Ascending aorta (tissue), 2 donors: ENCODE data around the gene TIPARP. TPM values are rescaled to one million over a fixed set of nuclear protein-coding genes. Genes with fewer than 3 reads are reported as not detected.
"Not testable (repeated sequence)": the region's sequence is repeated elsewhere in the genome, so short reads cannot be mapped to it uniquely, and the experiment has no call there.

Experiments used
- DNase-seq, 2 donors: peaks; one replicate each; pipeline ENCODE4 v3.0.0-alpha.2; 2019; ENCODE audit warnings: low spot score in 2 of 2
- H3K27ac ChIP-seq, 2 donors: fragments of 200-600 bp; sonication (generic); one replicate each; pipeline ENCODE4 v1.5.1; 2016 to 2017; ENCODE audit warnings: mild to moderate bottlenecking in 1 of 2
- H3K27me3 ChIP-seq: fragments of 200-600 bp; sonication (generic); one replicate; pipeline ENCODE4 v1.5.1; 2017
- H3K36me3 ChIP-seq, 2 donors: fragments of 200-600 bp; sonication (generic); one replicate each; pipeline ENCODE4 v1.5.1; 2016
- H3K4me1 ChIP-seq, 2 donors: fragments of 200-600 bp; sonication (generic); one replicate each; pipeline ENCODE4 v1.5.1; 2016 to 2017; ENCODE audit warnings: mild to moderate bottlenecking in 1 of 2
- H3K4me3 ChIP-seq, 2 donors: fragments of 200-600 bp; sonication (generic); one replicate each; pipeline ENCODE4 v1.5.1; 2016 to 2017; ENCODE audit warnings: mild to moderate bottlenecking in 1 of 2
- H3K9me3 ChIP-seq, 2 donors: fragments of 200-600 bp; sonication (generic); one replicate each; pipeline ENCODE4 v1.5.1; 2016
- intact Hi-C: fragments of 100-400 bp; cut with DNase I; formaldehyde crosslinking; loops from one replicate; pipeline ENCODE4 v1.15.1; 2023
- total RNA-seq: library from RNA; depleted of rRNA; stranded (reverse); fragments of >200 nt; gene quantifications from one replicate; pipeline ENCODE4 v1.1.0, GENCODE V29; 2016
- TF ChIP-seq, protein P1 (sequence below), 3 experiments: fragments of 200-600 bp in 2 of 3; fragments of 450-650 bp in 1 of 3; sonication (generic) in 2 of 3; IDR thresholded peaks; one replicate each; pipeline ENCODE4 v1.5.1; 2016 to 2019; ENCODE audit warnings: antibody characterized with exemption in 3 of 3, mild to moderate bottlenecking in 1 of 3, moderate library complexity in 1 of 3

TIPARP gene
- total RNA-seq, 1 donor from 2014 or later, result 7.2 TPM

DNA sequence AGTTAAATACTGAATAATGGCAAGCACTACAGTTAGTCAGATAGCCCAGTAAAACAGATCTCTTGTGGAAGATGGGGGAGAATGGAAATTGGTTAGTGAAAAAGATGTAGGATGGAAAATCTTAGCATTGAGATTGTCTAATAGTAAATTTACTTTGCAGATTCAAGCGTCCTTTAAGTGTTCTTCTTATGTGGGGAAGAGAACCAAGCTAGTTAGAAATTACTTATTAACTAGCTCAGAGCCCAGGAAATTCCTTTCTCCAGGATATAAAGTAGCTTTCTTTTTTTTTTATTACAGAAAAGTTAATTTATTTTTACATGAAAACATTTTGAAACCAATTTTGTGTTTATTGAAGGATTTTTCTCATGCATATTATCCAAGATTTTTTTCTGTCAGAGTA is 36.7 kb downstream of the TIPARP start:
- DNase-seq, result no peak
- Histone ChIP-seq H3K36me3 (peaks cover 7 to 18% of the 10 kb centered on the region in 2 donors), H3K4me3 (no peak overlapping the region), H3K27me3 (no peaks in the 10 kb centered on the region), H3K9me3 (no peaks in the 10 kb centered on the region), H3K27ac (no peak overlapping the region), H3K4me1 (no peaks in the 10 kb centered on the region)
- intact Hi-C loops, result no loop called here
- TF ChIP-seq, protein P1, sequence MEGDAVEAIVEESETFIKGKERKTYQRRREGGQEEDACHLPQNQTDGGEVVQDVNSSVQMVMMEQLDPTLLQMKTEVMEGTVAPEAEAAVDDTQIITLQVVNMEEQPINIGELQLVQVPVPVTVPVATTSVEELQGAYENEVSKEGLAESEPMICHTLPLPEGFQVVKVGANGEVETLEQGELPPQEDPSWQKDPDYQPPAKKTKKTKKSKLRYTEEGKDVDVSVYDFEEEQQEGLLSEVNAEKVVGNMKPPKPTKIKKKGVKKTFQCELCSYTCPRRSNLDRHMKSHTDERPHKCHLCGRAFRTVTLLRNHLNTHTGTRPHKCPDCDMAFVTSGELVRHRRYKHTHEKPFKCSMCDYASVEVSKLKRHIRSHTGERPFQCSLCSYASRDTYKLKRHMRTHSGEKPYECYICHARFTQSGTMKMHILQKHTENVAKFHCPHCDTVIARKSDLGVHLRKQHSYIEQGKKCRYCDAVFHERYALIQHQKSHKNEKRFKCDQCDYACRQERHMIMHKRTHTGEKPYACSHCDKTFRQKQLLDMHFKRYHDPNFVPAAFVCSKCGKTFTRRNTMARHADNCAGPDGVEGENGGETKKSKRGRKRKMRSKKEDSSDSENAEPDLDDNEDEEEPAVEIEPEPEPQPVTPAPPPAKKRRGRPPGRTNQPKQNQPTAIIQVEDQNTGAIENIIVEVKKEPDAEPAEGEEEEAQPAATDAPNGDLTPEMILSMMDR (IDR thresholded peaks at IDR 0.05), result no peak

DNA sequence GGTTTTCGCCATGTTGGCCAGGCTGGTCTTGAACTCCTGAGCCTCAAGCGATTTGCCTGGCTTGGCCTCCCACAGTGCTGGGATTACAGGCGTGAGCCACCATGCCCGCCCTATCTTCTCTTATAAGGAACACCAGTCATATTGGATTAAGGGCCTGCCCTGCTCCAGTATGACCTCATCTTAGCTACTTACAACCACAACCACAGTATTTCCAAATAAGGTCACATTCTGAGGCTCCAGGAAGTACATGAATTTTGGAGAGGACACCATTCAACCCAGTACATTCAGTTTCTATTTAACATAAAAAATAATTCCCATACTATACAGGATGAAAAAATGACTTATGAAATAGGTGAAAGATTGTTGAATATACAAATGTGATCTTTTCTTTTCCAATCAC is 37.6 kb downstream of the TIPARP start:
- intact Hi-C loops, H3K4me3 ChIP-seq, H3K9me3 ChIP-seq, H3K4me1 ChIP-seq, H3K27ac ChIP-seq, H3K27me3 ChIP-seq, DNase-seq: not testable (repeated sequence)
- H3K36me3 ChIP-seq, result peaks cover 7 to 11% of the 10 kb centered on the region in 2 donors

DNA sequence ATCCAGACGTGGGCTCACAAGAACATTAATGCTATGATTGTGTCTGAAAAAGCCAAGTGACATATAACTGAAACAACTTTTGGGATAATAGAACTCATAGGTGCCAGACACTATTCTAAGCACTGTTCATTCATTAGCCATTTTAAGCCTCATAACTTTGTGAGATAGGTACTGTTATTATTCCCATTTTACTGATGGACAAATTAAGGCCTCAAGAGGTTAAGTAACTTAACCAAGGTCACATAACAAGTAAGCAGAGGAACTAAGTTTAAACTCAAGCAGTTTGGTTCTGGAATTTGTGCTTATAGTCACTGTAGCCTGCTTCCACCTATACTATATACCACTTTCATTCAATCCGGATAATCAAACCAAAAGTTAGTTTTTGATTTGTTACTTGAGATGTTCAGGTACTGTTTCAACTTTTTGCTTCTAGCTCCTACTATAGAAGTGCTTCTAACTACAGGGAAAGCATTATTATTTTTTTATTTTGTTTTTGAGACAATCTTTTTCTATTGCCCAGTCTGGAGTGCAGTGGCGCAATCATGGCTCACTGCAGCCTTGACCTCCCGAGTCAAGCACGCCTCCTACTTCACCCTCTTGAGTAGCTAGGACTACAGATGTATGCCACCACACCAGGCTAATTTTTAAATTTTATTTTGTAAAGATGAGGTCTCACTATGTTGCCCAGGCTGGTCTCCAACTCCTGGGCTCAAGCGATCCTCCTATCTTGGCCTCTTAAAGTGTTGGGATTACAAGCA is 41.9 kb downstream of the TIPARP start:
- Histone ChIP-seq H3K27me3 (no peaks in the 10 kb centered on the region), H3K27ac (no peak overlapping the region), H3K36me3 (peaks cover 0 to 2% of the 10 kb centered on the region in 2 donors), H3K9me3 (no peaks in the 10 kb centered on the region), H3K4me3 (no peak overlapping the region), H3K4me1 (no peaks in the 10 kb centered on the region)
- intact Hi-C loops, result no loop called here
- no peak for DNase-seq
- TF ChIP-seq, protein P1 (IDR thresholded peaks at IDR 0.05), result no peak

DNA sequence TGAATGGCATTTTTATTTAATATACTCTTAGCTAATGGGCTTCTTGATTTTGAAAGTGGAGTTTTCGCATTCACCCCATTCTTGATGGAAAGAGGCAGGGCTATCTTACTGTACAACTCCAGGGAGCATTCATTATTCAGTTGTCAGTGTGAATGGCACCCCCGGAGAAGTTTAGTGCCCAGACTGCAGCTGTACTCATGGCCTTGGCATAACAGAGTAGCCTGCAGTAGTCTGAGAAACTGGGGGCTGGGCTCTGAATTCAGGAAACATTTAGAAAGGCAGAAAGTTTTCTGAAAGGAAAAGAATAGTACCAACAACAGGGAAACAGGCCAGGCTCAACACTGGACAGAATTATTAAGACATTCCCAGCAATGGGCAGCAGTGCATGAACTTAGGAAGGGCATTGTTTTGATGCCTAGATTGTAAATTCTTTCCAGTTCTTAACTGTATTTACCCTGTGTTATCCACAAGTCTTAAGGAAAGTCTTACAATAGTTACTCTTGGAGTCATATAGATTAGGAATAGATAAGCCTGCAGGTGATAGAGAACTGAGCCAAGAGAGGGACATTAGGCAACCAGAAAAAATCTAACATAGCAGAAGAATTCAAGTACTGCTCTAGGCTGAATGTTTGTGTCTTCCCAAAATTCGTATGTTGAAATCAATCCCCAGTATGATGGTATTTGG is 44.4 kb downstream of the TIPARP start:
- Histone ChIP-seq H3K4me3 (no peak overlapping the region), H3K36me3 (peaks cover 0 to 2% of the 10 kb centered on the region in 2 donors), H3K4me1 (no peaks in the 10 kb centered on the region), H3K27ac (no peak overlapping the region), H3K27me3 (no peaks in the 10 kb centered on the region), H3K9me3 (no peaks in the 10 kb centered on the region)
- intact Hi-C loops, result no loop called here
- TF ChIP-seq, protein P1 (IDR thresholded peaks at IDR 0.05), result no peak
- DNase-seq, result no peak

DNA sequence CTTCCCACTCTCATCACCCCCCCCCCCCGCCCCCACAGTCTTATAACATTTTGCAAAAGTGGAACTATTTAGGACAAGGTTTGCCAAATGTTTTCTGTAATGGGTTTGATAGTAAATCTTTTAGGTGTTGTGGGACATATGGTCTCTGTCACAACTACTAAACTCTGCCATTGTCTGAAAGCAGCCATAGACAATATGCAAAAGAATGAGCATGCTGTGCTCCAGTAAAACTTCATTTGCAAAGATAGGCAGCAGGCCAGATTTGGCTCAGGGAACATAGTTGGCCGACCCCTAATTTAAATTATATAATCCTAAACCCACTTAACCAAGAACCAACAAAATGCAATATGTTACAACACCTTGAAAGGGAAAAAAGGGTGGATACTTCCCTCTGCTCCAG is 46.4 kb downstream of the TIPARP start:
- Histone ChIP-seq H3K4me1 (no peaks in the 10 kb centered on the region), H3K36me3 (no peaks in the 10 kb centered on the region), H3K4me3 (no peak overlapping the region), H3K27ac (no peak overlapping the region), H3K27me3 (no peaks in the 10 kb centered on the region), H3K9me3 (no peaks in the 10 kb centered on the region)
- TF ChIP-seq, protein P1 (IDR thresholded peaks at IDR 0.05), result no peak
- no peak for DNase-seq
- intact Hi-C loops, result no loop called here
